DND-41 (cell line): ENCODE data around the gene CFL1.

Experiments used
- CTCF ChIP-seq: IDR thresholded peaks from 2 replicates; pipeline ENCODE4 v1.5.1; 2012; ENCODE audit warnings: borderline replicate concordance, low read length, moderate library complexity, mild to moderate bottlenecking; ENCODE audit not compliant: poor library complexity, severe bottlenecking; ENCODE audit errors: extremely low read depth
- EZH2 ChIP-seq: IDR thresholded peaks from 3 replicates; pipeline ENCODE4 v1.6.1; 2012; ENCODE audit warnings: borderline replicate concordance, low read depth, mild to moderate bottlenecking, moderate library complexity, low read length, inconsistent platforms; ENCODE audit not compliant: severe bottlenecking

- TF ChIP-seq CTCF (no peak), EZH2 (no peak)
These were observed 4.3 kb upstream of the CFL1 start for GRCh38 chr11:65862191-65862735.
